IPS DF 19.7 (cell line): ENCODE data around the gene LYPD4.
"Not testable (repeated sequence)": the region's sequence is repeated elsewhere in the genome, so short reads cannot be mapped to it uniquely, and the experiment has no call there.

Experiments used
- DNase-seq: peaks from one replicate; pipeline ENCODE4 v3.0.0-alpha.2; 2013; ENCODE audit warnings: low read depth, low spot score

Gene LYPD4

GRCh38 chr19:41875973-41876372, 31.5 kb upstream of the LYPD4 start:
- not testable (repeated sequence) for DNase-seq

DNA sequence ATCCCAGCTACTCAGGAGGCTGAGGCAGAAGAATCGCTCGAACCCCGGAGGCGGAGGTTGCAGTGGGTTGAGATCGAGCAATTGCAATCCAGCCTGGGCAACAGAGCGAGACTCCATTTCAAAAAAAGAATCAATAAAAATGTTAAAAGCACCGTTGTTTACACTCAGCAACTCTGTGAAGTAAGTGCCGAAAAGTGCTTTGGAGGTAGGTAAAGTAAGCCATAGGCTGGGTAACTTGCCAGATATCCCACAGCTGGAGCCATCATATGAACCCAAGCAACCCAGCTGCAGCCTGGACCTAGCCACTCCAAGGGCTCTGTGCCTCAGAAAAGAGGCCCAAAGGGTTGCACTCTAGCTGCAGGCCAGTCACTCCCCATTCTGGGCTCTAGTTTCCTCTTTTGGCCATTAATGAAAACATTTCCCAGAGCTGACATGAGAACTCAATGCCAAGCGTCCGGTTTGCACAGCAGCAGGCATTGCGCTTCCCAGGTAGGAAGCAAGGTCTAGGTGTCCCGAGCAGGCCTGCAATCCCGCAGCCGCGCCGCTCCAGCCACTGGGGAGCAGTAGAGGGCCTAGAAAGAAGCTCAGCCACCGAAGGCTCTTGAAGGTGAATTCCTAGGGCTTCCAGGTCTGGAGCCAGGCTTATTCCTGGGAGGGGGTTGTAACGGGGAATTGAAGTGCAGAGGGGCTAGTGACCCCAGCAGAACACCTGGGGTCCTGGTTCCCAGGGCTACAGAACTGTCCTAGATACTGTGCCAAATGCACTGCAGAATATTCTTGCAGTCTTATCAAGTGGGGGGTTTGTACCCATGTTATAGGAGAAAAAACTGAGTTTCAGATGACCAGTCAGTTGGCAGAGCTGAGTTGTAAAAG, 28.5 kb upstream of the LYPD4 start:
- no peak for DNase-seq

GRCh38 chr19:41872384-41872774, 27.9 kb upstream of the LYPD4 start:
- no peak for DNase-seq

GRCh38 chr19:41871573-41872383, 27.3 kb upstream of the LYPD4 start:
- no peak for DNase-seq

DNA sequence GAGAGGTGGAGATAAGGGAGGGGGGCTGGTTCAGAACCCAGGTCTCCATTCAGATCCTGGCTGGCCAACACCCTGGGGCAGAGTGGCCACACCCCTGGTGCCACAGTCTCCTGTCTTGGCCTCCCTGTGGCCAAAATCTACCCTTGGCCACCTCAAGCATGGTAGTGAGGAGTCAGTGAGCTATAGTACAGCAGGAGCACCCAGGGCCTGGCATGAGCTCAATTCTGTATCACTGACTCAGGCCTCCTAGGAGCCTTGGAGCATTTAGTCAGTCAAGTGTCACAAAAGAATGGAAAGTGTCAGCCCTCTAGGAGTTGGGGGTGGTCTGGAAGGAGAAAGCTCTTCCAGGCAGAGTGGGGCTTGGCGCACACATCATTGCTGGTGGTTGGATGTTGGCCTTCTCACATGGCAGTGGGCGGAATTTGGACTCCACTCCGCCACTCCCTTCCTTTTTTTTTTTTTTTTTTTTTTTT, 26.0 kb upstream of the LYPD4 start:
- DNase-seq = no peak

DNA sequence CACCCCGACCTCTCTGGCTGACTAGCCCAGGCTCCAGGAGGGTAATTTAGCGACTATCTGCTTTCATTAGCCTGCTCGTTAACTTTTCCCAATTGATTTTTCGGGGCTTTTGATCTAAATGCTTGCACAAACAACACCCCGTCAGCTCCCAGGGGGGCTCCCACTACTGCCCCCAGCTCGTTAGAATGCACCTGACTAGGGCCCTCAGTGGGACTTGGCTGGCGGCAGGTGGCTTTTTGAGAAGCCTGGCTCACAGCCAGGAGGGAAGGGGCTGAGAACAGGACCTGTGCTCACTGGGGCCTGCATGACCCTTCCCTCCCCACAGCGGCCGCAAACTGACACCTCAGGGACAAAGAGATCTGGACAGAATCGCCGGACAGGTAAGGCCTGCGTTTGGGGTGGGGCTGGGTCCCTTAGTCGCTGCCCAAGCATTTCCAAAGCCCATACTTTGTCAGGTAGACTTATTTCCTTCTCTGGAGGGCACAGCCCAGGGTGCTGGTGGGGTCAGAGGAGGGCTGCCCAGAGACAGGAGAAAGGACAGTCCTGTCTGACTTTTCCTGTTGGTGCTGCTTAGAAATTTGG, 25.0 kb upstream of the LYPD4 start:
- DNase-seq = no peak

- DNase-seq = no peak
These were observed 24.5 kb upstream of the LYPD4 start for GRCh38 chr19:41868989-41869300.

DNA sequence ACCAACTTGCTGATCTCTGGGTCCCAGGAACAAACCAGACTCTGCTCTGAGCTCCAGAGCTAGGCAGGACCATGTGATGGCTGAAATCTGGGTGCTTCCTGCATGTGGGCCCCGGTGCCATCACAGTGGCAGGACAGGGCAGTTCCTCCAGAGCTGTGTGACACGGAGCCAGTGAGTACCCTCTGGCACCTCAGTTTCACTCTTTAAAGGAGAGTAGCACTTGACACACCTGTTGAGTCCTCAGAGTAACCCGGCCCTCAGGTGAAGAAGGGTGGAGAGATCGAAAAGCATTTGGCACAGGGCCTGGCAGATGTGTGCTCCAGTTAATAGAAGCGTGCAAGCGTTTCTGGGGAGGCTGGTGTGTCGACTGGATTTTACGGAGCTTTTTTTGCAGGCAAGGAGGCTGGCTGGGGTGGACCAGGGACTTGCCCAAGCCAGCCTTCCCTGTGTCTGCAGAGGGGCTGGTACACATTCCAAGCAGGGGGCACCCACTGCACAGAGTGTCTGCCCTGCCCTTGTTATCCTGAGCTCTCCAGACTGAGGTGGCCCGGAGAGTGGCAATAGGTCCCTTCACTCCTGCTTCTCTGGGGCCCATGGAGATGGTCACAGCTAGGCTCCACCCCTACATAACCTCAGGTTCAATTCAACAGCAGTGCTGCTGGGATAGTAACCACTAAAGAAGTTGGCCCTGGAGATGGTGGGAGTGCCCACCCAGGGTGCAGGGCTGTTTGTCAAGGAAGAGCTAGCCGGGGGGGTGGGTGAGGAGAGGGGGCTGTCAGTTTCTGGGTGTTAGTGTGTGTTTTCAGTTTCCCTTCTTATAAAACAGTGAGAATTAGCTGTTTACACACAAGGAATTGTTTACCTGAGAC, 23.9 kb upstream of the LYPD4 start:
- no peak for DNase-seq

DNA sequence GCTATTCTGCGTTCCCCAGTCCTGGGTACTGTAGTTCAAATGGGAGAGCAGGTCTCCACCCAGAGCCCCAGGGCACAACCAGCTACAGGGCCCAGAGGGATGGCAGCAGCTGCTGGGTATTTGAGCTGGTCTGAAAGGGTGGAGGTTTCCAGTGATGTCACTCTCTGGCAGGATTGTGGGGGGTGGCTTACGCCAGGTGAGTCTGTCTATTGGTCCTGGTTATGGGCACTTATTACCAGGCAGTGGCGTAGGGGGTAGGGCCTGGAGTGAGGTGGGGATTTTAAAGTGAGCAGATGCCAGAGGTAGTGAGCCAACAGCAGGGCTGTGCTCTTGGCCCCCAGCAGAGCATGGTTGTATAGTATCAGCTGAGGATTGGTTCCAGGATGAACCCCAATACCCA, 21.8 kb upstream of the LYPD4 start:
- no peak for DNase-seq

- no peak for DNase-seq
These were observed 19.9 kb upstream of the LYPD4 start for GRCh38 chr19:41864374-41864773.

GRCh38 chr19:41863209-41863931, 18.9 kb upstream of the LYPD4 start:
- DNase-seq = no peak

DNA sequence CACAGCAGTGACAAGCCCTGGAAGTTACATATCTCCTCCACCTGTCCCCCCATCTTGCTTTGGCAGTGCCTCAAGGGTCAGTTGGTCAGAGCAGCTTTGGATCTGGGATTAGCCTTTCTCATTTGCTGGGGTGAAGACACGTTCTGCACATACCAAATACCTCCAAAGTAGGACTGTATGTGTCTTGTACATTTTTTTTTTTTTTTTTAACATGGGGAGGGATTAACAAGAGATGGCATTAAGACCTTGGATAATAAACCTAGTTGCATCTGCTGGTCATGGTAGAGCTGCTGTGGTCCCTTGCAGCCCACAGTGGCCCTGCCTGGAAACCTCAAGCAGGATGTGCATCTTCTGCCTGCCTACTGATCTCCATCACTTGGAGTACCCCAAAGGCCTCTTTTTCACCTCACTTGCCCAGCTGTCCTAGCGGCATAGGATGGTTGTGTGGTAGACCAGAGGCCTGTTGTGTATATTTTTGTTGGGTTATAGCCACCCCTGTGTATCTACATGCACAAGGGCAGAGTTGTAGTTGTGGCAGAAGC, 18.0 kb upstream of the LYPD4 start:
- DNase-seq = no peak

DNA sequence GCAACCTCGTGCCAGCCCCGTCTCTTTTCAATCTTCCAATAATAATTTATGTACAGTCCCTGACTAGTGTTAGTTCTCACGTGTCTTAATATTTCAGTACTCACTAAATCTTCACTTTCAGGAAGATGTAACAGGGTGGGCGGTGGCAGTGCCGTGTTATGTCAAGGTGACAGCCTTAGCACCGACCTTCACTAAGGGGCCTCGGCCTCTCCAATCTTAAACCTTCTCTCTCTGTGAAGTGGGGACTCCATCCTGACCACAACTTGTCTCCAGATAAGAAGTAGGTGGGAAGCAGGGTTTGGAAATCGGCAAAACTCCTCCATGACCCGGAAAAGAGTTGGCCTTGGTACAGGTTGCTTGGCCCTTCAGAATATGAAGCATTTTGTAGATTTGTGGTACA, 17.4 kb upstream of the LYPD4 start:
- no peak for DNase-seq

DNA sequence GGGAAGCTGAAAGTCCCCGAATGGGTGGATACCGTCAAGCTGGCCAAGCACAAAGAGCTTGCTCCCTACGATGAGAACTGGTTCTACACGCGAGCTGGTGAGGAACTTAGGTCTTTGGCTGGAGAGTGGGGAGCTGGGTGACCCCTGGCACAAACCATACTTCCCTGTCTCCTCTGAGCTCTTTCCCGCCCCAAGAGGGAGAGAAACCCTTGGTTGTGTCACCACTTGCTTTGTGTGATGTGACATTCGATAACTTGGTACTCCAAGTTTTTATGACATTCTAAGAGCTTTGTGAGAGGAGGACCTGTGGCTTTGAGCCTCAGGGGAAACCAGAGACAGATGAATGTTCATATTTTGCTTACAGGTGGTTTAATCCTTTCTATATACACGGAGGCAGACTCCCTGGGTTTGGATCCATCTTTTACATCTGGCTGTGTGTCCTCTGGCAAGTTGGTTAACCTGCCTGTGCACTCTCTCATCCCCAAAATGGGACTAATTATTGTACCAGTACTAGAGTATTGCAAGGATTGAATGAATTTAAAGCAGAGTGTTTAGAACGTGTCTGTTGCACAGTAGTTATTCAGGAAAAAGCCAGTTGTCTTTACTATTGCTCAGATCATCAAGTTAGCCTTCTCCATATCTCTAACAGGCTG, 16.8 kb upstream of the LYPD4 start:
- no peak for DNase-seq

DNA sequence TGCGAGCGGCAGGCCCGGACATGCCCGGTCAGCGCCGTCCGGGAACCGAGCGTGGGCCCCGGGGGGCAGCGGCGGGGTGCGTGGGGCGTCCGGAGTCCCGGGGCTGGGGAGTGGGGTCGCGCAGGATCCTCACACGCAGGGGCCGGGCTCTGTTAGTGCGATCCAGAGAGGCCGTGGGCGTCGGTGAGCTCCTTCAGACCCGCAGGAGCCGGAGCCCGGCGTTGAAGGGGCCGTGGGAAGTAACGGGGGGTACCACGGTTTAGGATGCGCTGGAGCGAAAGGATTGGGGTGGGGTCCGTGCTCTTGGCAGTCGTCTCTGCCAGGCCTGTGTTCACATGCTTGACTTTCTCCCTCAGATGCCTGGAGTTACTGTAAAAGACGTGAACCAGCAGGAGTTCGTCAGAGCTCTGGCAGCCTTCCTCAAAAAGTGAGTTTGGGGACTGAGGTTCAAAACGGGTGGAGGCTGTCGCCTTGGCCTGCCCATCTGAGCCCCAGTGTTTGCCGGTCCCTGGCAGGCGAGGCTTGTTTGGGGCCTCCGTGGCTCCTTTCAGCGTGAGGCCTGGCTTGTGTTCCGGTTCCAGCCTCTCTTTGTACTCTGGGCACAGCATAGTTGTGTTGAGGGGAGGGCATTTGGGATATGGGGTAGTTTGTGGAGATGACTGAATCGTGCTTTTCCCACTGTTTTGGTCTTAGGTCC, 16.1 kb upstream of the LYPD4 start:
- DNase-seq = no peak

GRCh38 chr19:41859618-41860418, 15.3 kb upstream of the LYPD4 start, which contains the start of gene RPS19:
RPS19 (plus strand) TSS chr19:41860255; CDS start chr19:41860775, 520 bp downstream.
- peak; percentile 89 for DNase-seq

GRCh38 chr19:41859213-41859617, 14.7 kb upstream of the LYPD4 start:
- no peak for DNase-seq

GRCh38 chr19:41853768-41854167, 9.3 kb upstream of the LYPD4 start:
- DNase-seq = no peak

DNA sequence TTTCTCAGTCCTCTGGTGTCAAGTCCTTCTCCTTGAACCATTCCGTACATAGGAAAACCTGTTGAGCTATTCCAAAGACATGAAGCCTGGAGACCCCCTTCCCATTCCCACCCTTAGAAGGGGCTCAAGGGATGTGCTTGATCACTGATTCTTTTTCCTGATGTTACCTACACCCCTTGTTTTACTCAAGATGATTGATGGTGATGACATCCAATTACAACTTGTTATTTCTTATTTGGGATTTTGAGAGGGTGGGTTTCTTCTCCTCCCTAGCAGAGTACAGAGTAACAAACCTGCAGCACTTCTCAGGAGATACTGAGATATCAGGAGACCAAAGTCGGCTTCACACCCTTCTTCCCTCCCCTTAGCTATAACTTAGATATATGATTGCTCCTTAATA, 8.9 kb upstream of the LYPD4 start:
- no peak for DNase-seq
